H1 (cell line): ENCODE results near the gene TNFRSF14. TPM values are rescaled to one million over a fixed set of nuclear protein-coding genes. Genes with fewer than 3 reads are reported as not detected.

ENCODE experiments used
- CTCF ChIA-PET: fragments of 300-600 bp; sonication (Branson Sonifier 250); formaldehyde crosslinking; loops from one replicate; lab custom pipeline; 2021; ENCODE audit not compliant: partially characterized antibody; lab: Charles Lee
- POLR2A ChIA-PET: fragments of 300-600 bp; sonication (Branson Sonifier 250); formaldehyde crosslinking; loops from one replicate; lab custom pipeline; 2021; ENCODE audit warnings: inconsistent platforms; ENCODE audit not compliant: partially characterized antibody; lab: Charles Lee
- DNase-seq, 2 experiments: peaks; one replicate each; pipeline versions ENCODE4 v3.0.0 to v3.0.0-alpha.2; 2010 to 2022; ENCODE audit warnings: low spot score in 2 of 2, low read depth in 1 of 2, mixed read lengths in 1 of 2
- FAIRE-seq: peaks from 2 replicates; lab custom pipeline; 2011; peaks lifted over from hg19 to GRCh38; lab: Jason Lieb, UNC
- H2AFZ ChIP-seq: 2 replicates; pipeline ENCODE4 v1.8.1; 2012; ENCODE audit warnings: low read length, inconsistent platforms
- H2AK5ac ChIP-seq: 2 replicates; pipeline ENCODE4 v1.6.1; 2013; ENCODE audit warnings: low read depth, low read length
- H2BK120ac ChIP-seq: replicated peaks from 2 replicates; pipeline ENCODE3; 2013; ENCODE audit warnings: low read depth, low read length, inconsistent platforms
- H2BK12ac ChIP-seq: 2 replicates; pipeline ENCODE4 v1.6.1; 2013; ENCODE audit warnings: low read depth, low read length
- H2BK15ac ChIP-seq: 2 replicates; pipeline ENCODE4 v1.6.1; 2013; ENCODE audit warnings: low read length
- H2BK20ac ChIP-seq: 2 replicates; pipeline ENCODE4 v1.6.1; 2013; ENCODE audit warnings: low read length
- H2BK5ac ChIP-seq: 2 replicates; pipeline ENCODE4 v1.6.1; 2013; ENCODE audit warnings: low read depth, low read length
- H3K14ac ChIP-seq: 2 replicates; pipeline ENCODE4 v1.6.1; 2013; ENCODE audit warnings: inconsistent platforms; ENCODE audit not compliant: insufficient read length
- H3K18ac ChIP-seq: 2 replicates; pipeline ENCODE4 v1.6.1; 2013; ENCODE audit warnings: low read length; ENCODE audit errors: extremely low read depth
- H3K23ac ChIP-seq: 2 replicates; pipeline ENCODE4 v1.6.1; 2013; ENCODE audit warnings: inconsistent platforms; ENCODE audit not compliant: insufficient read length
- H3K23me2 ChIP-seq: 2 replicates; pipeline ENCODE4 v1.6.1; 2013; ENCODE audit warnings: low read depth, low read length
- H3K27ac ChIP-seq: 2 replicates; pipeline ENCODE4 v1.6.1; 2011; ENCODE audit warnings: low read depth, low read length, inconsistent platforms
- H3K27me3 ChIP-seq, 4 experiments: replicated peaks in 1 of 4; 1 replicate in 1 of 4; 2 replicates in 3 of 4; pipeline versions ENCODE4 v1.6.1 to v1.8.1; 2011 to 2013; ENCODE audit warnings: low read length in 3 of 4, mild to moderate bottlenecking in 3 of 4, inconsistent platforms in 2 of 4, mixed read lengths in 2 of 4, moderate library complexity in 1 of 4; ENCODE audit not compliant: control insufficient read depth in 3 of 4, insufficient read depth in 3 of 4; ENCODE audit errors: extremely low read depth in 1 of 4
- H3K36me3 ChIP-seq, 4 experiments: 2 replicates each; pipeline versions ENCODE4 v1.6.1 to v1.8.1; 2011 to 2013; ENCODE audit warnings: mild to moderate bottlenecking in 4 of 4, low read length in 3 of 4, moderate library complexity in 2 of 4, control low read depth in 1 of 4, inconsistent platforms in 1 of 4; ENCODE audit not compliant: insufficient read depth in 4 of 4, control insufficient read depth in 2 of 4
- H3K4ac ChIP-seq: replicated peaks from 2 replicates; pipeline ENCODE3; 2013; ENCODE audit warnings: low read length, low read depth, mixed read lengths, inconsistent platforms; ENCODE audit not compliant: insufficient read length
- H3K4me1 ChIP-seq, 4 experiments: replicated peaks in 1 of 4; 1 replicate in 1 of 4; 2 replicates in 3 of 4; pipeline versions ENCODE4 v1.6.1 to v1.8.1; 2011 to 2013; ENCODE audit warnings: low read length in 3 of 4, inconsistent platforms in 2 of 4, mixed read lengths in 1 of 4; ENCODE audit not compliant: insufficient read depth in 4 of 4, control insufficient read depth in 3 of 4
- H3K4me2 ChIP-seq, 2 experiments: 2 replicates each; pipeline versions ENCODE4 v1.6.1 to v1.8.1; 2011 to 2013; ENCODE audit warnings: low read depth in 2 of 2, low read length in 2 of 2, control low read depth in 1 of 2, inconsistent platforms in 1 of 2, mild to moderate bottlenecking in 1 of 2; ENCODE audit not compliant: insufficient read depth in 1 of 2
- H3K4me3 ChIP-seq, 4 experiments: fragments of 200-600, 300-600 bp in 1 of 4; sonication (generic), shearing (Covaris generic), sonication (Bioruptor Twin) in 1 of 4; 2 replicates each; pipeline versions ENCODE4 v1.5.1 to v1.8.1; 2011 to 2016; ENCODE audit warnings: low read length in 4 of 4, low read depth in 3 of 4, control low read depth in 2 of 4, inconsistent platforms in 2 of 4, mild to moderate bottlenecking in 2 of 4, mixed read lengths in 1 of 4, moderate library complexity in 1 of 4; ENCODE audit not compliant: insufficient read depth in 2 of 4; ENCODE audit errors: extremely low read depth in 1 of 4
- H3K56ac ChIP-seq: replicated peaks from 2 replicates; pipeline ENCODE3; 2013; ENCODE audit warnings: low read depth, mild to moderate bottlenecking, mixed read lengths, low read length, inconsistent platforms; ENCODE audit not compliant: insufficient read length
- H3K79me1 ChIP-seq: 2 replicates; pipeline ENCODE4 v1.6.1; 2013; ENCODE audit warnings: low read depth, low read length, control low read depth
- H3K79me2 ChIP-seq, 2 experiments: 2 replicates each; pipeline versions ENCODE4 v1.6.1 to v1.8.1; 2012 to 2013; ENCODE audit warnings: low read length in 2 of 2, mild to moderate bottlenecking in 2 of 2, inconsistent platforms in 1 of 2; ENCODE audit not compliant: insufficient read depth in 2 of 2, control insufficient read depth in 1 of 2
- H3K9ac ChIP-seq, 4 experiments: replicated peaks in 1 of 4; 1 replicate in 1 of 4; 2 replicates in 3 of 4; pipeline versions ENCODE4 v1.6.1 to v1.8.1; 2011 to 2013; ENCODE audit warnings: low read depth in 3 of 4, low read length in 3 of 4, control low read depth in 2 of 4, mild to moderate bottlenecking in 2 of 4, moderate library complexity in 2 of 4, inconsistent platforms in 1 of 4; ENCODE audit errors: extremely low read depth in 1 of 4
- H3K9me3 ChIP-seq, 2 experiments: 2 replicates each; pipeline versions ENCODE4 v1.6.1 to v1.8.1; 2012 to 2013; ENCODE audit warnings: mild to moderate bottlenecking in 2 of 2, moderate library complexity in 2 of 2, control low read depth in 1 of 2, inconsistent platforms in 1 of 2, low read depth in 1 of 2, low read length in 1 of 2, mixed read lengths in 1 of 2; ENCODE audit not compliant: insufficient read depth in 2 of 2
- H4K20me1 ChIP-seq, 2 experiments: replicated peaks in 1 of 2; 2 replicates each; pipeline versions ENCODE3 to v1.8.1; 2011 to 2013; ENCODE audit warnings: inconsistent platforms in 2 of 2, low read length in 2 of 2, mild to moderate bottlenecking in 1 of 2; ENCODE audit not compliant: insufficient read depth in 2 of 2, control insufficient read depth in 1 of 2
- H4K5ac ChIP-seq: 2 replicates; pipeline ENCODE4 v1.6.1; 2013; ENCODE audit warnings: low read length, low read depth, mixed read lengths, inconsistent platforms; ENCODE audit not compliant: insufficient read length
- H4K8ac ChIP-seq: 2 replicates; pipeline ENCODE4 v1.8.0; 2013; ENCODE audit warnings: mild to moderate bottlenecking, moderate library complexity, low read length, inconsistent platforms; ENCODE audit not compliant: insufficient read depth; ENCODE audit errors: extremely low read depth
- H4K91ac ChIP-seq: replicated peaks from 2 replicates; pipeline ENCODE3; 2013; ENCODE audit warnings: low read length, mixed read lengths, inconsistent platforms; ENCODE audit not compliant: insufficient read length
- ASH2L ChIP-seq: fragments of 200-600, 300-600 bp; sonication (generic); IDR thresholded peaks from one replicate; pipeline ENCODE4 v1.7.1; 2017; ENCODE audit warnings: low read length
- BACH1 ChIP-seq: IDR thresholded peaks from 2 replicates; pipeline ENCODE4 v1.6.1; 2012; ENCODE audit warnings: low read length, improper control_type of control experiment
- EZH2 ChIP-seq: fragments of 200-600 bp; sonication (generic); IDR thresholded peaks from 2 replicates; pipeline ENCODE4 v1.7.1; 2012; ENCODE audit warnings: low read depth, mild to moderate bottlenecking, moderate library complexity, low read length, inconsistent platforms; ENCODE audit not compliant: severe bottlenecking
- GABPA ChIP-seq: IDR thresholded peaks from 2 replicates; pipeline ENCODE4 v1.6.1; 2011; ENCODE audit warnings: mild to moderate bottlenecking, low read length, moderate library complexity, borderline replicate concordance; ENCODE audit not compliant: insufficient read depth
- POLR2AphosphoS5 ChIP-seq: IDR thresholded peaks from 2 replicates; pipeline ENCODE4 v1.6.1; 2011; ENCODE audit warnings: low read depth, low read length
- RXRA ChIP-seq: IDR thresholded peaks from 2 replicates; pipeline ENCODE4 v1.6.1; 2011; ENCODE audit warnings: low read depth, mild to moderate bottlenecking, low read length, moderate library complexity; ENCODE audit not compliant: insufficient read depth
- SIN3A ChIP-seq, 2 experiments: IDR thresholded peaks in 1 of 2; conservative IDR thresholded peaks in 1 of 2; 2 replicates each; pipeline ENCODE4 v1.6.1; 2011 to 2012; ENCODE audit warnings: low read length in 2 of 2, improper control_type of control experiment in 1 of 2, low read depth in 1 of 2, mild to moderate bottlenecking in 1 of 2
- SUZ12 ChIP-seq: fragments of 200-600 bp; sonication (generic); IDR thresholded peaks from 2 replicates; pipeline ENCODE4 v1.6.1; 2012; ENCODE audit warnings: mild to moderate bottlenecking, inconsistent platforms, low read length, moderate library complexity, mixed read lengths
- TBP ChIP-seq: IDR thresholded peaks from 2 replicates; pipeline ENCODE4 v1.6.1; 2011; ENCODE audit warnings: low read depth, low read length, improper control_type of control experiment
- WGBS, 2 experiments: shearing (Covaris generic) in 1 of 2; methylation state at CpG; one replicate each; pipeline versions ENCODE4 v1.1.6 to v1.1.7; 2013 to 2015; ENCODE audit warnings: low lambda C conversion rate in 2 of 2, mixed read lengths in 2 of 2, inconsistent platforms in 1 of 2, low coverage in 1 of 2, missing lambda C conversion rate in 1 of 2; ENCODE audit not compliant: insufficient replicate concordance in 2 of 2, insufficient coverage in 1 of 2, insufficient read length in 1 of 2; ENCODE audit errors: extremely low coverage in 1 of 2, missing lambda C conversion rate in 1 of 2; 5-methylcytosine and 5-hydroxymethylcytosine counted together
- polyA plus RNA-seq, 7 experiments: library from polyadenylated mRNA; depleted of rRNA in 3 of 7; stranded (reverse) in 5 of 7; unstranded in 2 of 7; fragments of >200 nt in 5 of 7; fragments of 200-250 nt in 2 of 7; gene quantifications; 1 replicate in 5 of 7; 2 replicates in 1 of 7; 4 replicates in 1 of 7; pipeline versions ENCODE4 v1.2.1 to v1.2.3, GENCODE V29; 2011 to 2013; ENCODE audit warnings: missing spikeins in 2 of 7, mixed read lengths in 2 of 7
- total RNA-seq: library from RNA; stranded (reverse); fragmentation: NEBNext Ultra II Directional; extraction: Animal tissue kit (Norgen Biotek cat#: 25700); gene quantifications from 2 replicates; pipeline ENCODE4 v1.2.1, GENCODE V29; 2021

Gene TNFRSF14
- total and polyA plus RNA-seq, 2 of the 8 experiments (the other 6 are each of a cell fraction or from before 2014, with no cell fraction given), result 0.36 to 0.50 TPM

GRCh38 chr1:2520806-2521205 is 35.4 kb upstream of the TNFRSF14 start:
- Histone ChIP-seq H3K14ac (no peak overlapping the region), H2BK12ac (no peak overlapping the region), H3K4me3 (no peak overlapping the region), H2BK15ac (no peak overlapping the region), H3K4me1 (peaks cover 0 to 15% (median 8%) of the 10 kb centered on the region in 4 experiments; a peak in 5 of 7 replicates), H3K18ac (no peak overlapping the region), H3K4ac (no peak overlapping the region), H2BK20ac (no peak overlapping the region), H2AK5ac (no peak overlapping the region), H2AFZ (no peak overlapping the region), H3K9ac (no peak overlapping the region), H3K23ac (no peak overlapping the region), H3K23me2 (peaks cover 2% of the 10 kb centered on the region; the same call in 1 of the 2 replicates), H3K27me3 (no peaks in the 10 kb centered on the region; a peak in 1 of 7 replicates), H2BK5ac (no peak overlapping the region), H3K36me3 (peaks cover 18 to 47% (median 34%) of the 10 kb centered on the region in 4 experiments; a peak in 7 of 8 replicates), H3K9me3 (no peaks in the 10 kb centered on the region), H3K4me2 (no peak overlapping the region), H4K91ac (no peak overlapping the region), H3K79me1 (peaks cover 30% of the 10 kb centered on the region), H2BK120ac (no peak overlapping the region), H4K20me1 (peaks cover 36 to 45% of the 10 kb centered on the region in 2 experiments), H3K56ac (no peak overlapping the region), H3K27ac (no peak overlapping the region), H3K79me2 (peaks cover 14 to 42% of the 10 kb centered on the region in 2 experiments), H4K8ac (no peak overlapping the region), H4K5ac (no peak overlapping the region)
- ChIA-PET CTCF (interaction anchor here (1.0 to 4.6 kb wide), 3 partner anchors 14 to 18 kb away, joined by 3 to 16 read pairs (median 9); no protein-coding TSS in a partner anchor), POLR2A (no interaction called here)
- TF ChIP-seq EZH2 (no peak), POLR2AphosphoS5 (no peak), GABPA (no peak), SUZ12 (no peak), RXRA (no peak), ASH2L (no peak), BACH1 (no peak), SIN3A (conservative IDR thresholded peaks at IDR 0.05 in 1 of 2, IDR thresholded peaks at IDR 0.05 in 1 of 2; ENCODE audit: low read depth in 1 of 2, low read length in 2 of 2) (no peak), TBP (no peak)
- no peak for FAIRE-seq
- 88% methylated on average over 21 of the region's 21 CpGs; no CpG with 5 or more reads in 1 of the 2 experiments for WGBS, 2 experiments
- DNase-seq, result no peak
